Brain microvascular endothelial cell (primary cell): ENCODE results near the gene HJURP.

Experiments
- DNase-seq: peaks from one replicate; pipeline ENCODE4 v3.0.0-alpha.2; 2020
- H3K27ac ChIP-seq: fragments of 250-450 bp; sonication (Bioruptor Pico); 2 replicates; pipeline ENCODE4 v1.5.1; 2020; ENCODE audit warnings: mild to moderate bottlenecking, moderate library complexity
- H3K27me3 ChIP-seq: fragments of 250-450 bp; sonication (Bioruptor Pico); replicated peaks from 2 replicates; pipeline ENCODE4 v1.5.1; 2020; ENCODE audit warnings: mild to moderate bottlenecking
- H3K36me3 ChIP-seq: fragments of 250-450 bp; sonication (Bioruptor Pico); replicated peaks from 2 replicates; pipeline ENCODE4 v1.5.1; 2020; ENCODE audit warnings: mild to moderate bottlenecking
- H3K4me3 ChIP-seq: 2 replicates; pipeline ENCODE4 v1.5.1; 2011; ENCODE audit warnings: low read depth, mild to moderate bottlenecking, control low read depth, low read length, moderate library complexity
- in situ Hi-C: cut with HindIII; loops from 2 replicates; pipeline ENCODE4 v1.10.0; 2017; ENCODE audit warnings: low sequenced_read_pairs, low pct_ligation_motif_present
- TF ChIP-seq, protein P1 (sequence below): IDR thresholded peaks from 2 replicates; pipeline ENCODE4 v1.5.1; 2011; ENCODE audit warnings: low read depth, mild to moderate bottlenecking, moderate library complexity, low read length, control low read depth, inconsistent platforms; ENCODE audit errors: missing control alignments

The HJURP gene

DNA sequence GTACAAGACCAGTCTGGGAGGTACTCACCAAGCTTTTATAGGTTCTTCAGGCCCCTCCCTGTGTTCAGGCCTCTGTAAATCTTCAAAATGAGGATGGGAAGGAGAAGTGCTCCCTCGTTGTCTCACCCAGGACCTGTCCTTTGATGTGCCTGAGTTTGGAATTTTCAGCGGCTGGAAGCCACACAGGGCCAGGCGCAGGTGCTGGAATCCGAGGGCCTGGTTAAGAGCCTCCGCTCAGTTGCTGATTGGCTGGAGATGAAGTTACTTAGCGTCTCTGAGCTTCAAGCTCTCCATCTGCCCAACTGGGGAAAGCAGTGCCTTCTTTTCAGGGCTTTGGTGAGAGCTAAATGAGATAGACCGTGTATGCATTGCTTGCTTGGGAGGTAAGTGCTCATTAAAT, 30.0 kb downstream of the HJURP start:
- no peak for DNase-seq
- in situ Hi-C loops, result no loop called here
- H3K4me3 ChIP-seq, result no peak overlapping the region
- H3K27ac ChIP-seq, result no peak overlapping the region
- TF ChIP-seq, protein P1, sequence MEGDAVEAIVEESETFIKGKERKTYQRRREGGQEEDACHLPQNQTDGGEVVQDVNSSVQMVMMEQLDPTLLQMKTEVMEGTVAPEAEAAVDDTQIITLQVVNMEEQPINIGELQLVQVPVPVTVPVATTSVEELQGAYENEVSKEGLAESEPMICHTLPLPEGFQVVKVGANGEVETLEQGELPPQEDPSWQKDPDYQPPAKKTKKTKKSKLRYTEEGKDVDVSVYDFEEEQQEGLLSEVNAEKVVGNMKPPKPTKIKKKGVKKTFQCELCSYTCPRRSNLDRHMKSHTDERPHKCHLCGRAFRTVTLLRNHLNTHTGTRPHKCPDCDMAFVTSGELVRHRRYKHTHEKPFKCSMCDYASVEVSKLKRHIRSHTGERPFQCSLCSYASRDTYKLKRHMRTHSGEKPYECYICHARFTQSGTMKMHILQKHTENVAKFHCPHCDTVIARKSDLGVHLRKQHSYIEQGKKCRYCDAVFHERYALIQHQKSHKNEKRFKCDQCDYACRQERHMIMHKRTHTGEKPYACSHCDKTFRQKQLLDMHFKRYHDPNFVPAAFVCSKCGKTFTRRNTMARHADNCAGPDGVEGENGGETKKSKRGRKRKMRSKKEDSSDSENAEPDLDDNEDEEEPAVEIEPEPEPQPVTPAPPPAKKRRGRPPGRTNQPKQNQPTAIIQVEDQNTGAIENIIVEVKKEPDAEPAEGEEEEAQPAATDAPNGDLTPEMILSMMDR, result no peak
- no peaks in the 10 kb centered on the region for H3K27me3 ChIP-seq
- H3K36me3 ChIP-seq, result no peaks in the 10 kb centered on the region

- no peak overlapping the region for H3K4me3 ChIP-seq
- H3K36me3 ChIP-seq, result no peaks in the 10 kb centered on the region
- H3K27ac ChIP-seq, result no peak overlapping the region
- in situ Hi-C loops, result no loop called here
- DNase-seq, result no peak
- TF ChIP-seq, protein P1, result no peak
- no peaks in the 10 kb centered on the region for H3K27me3 ChIP-seq
Observed at GRCh38 chr2:233823731-233824121, 30.6 kb downstream of the HJURP start.

DNA sequence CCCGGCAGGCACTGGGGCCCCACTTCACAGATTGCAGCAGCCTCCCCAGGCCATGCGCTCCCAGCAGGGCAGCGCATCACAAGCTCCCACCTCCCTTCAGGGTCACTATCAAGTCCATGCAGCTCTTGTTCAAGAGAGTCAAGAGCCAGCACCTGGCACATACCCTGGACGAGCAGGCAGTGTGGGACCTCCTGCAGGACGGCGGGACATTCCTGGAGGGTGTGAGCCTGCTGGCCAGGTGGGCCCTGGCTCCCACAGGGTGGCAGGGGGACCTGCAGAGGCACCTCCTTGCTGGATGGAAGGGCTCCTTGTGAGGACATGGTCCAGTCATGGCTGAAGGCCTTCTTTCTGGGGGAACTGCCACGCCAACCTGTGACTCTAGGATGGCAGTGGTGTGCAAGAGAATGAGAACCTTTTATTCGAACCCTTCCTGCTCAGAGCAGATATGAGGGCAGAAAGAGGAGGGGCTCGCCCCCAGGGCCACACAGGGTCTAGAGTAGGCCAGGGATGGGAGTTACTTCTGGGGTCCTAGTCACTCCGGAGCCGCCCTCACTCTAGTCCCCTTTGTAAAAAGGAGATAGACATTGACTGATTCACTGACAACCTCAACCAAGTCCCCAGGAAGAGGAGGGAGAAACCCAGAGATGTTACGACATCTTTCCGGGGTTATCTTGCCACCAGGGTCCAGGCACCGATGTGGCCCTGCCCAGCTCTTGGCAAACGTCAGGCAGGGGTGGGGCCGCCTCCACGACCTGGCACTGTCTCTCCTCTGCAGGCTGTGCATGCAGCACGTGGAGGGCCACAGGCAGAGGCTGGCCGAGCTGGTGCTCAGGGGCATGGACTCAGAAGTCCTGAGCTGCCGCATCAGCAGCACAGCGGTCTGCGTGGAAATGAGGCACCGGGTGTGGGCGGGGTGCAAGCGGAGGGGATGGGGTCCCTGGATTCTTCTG, 31.3 kb downstream of the HJURP start:
- TF ChIP-seq, protein P1, result no peak
- no peak for DNase-seq

DNA sequence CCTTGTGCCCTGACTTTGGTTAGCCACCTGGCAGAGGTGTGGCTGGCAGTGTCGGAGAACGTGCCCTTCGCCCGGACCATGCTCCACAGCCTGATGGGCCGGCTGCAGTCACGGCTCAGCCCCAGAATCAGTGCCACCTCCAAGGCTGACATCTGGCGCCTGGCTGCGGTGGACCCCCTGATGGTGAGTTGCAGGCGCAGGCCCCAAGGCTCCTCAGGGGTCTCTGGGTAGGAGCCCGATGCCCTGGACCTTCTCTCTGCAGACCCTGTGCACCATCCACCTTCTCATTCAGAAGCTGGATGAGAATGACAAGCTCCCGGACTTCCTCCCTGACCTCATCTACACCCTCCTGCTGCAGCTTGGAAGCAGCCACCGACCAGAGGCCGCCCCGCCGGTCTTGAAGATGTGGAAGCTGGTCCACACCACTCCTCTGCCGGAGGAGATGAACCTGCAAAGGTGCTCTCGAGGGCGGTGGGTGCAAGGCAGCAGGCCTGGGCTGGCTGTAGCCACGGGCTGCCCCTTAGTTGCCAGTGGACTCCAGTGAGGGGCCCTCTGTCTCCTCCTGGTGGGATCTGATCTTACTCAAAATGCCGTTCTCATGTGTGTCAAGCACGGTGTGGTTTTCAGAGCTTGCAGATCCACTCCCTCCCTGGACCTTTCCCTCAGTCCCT, 32.1 kb downstream of the HJURP start:
- Histone ChIP-seq H3K27me3 (no peaks in the 10 kb centered on the region), H3K36me3 (no peaks in the 10 kb centered on the region), H3K27ac (no peak overlapping the region), H3K4me3 (no peak overlapping the region)
- in situ Hi-C loops, result no loop called here
- DNase-seq, result no peak
- TF ChIP-seq, protein P1, result no peak

More for the DNA sequence above, 31.3 kb downstream of the HJURP start:
- Histone ChIP-seq H3K27ac (no peak overlapping the region), H3K4me3 (no peak overlapping the region), H3K27me3 (no peaks in the 10 kb centered on the region), H3K36me3 (no peaks in the 10 kb centered on the region)
- in situ Hi-C loops, result no loop called here

DNA sequence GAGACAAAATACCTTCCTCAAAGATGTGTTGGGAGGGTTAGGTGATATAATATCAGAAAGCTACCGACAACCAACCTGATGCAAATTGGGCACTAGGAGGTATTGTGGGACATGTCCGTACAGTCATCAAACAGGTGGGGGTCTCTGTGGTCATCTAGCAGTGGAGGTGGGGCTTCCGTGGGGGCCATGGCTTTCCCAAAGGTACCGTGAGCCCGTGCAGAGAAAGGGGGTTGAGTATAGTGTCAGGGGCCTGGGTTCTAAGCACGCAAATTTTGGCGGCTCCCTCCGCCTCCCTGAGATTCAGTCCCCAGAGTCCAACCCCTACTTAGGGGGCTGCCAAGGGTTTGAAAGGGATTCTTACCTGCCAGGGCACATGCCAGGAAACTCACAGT, 32.6 kb downstream of the HJURP start:
- Histone ChIP-seq H3K27ac (no peak overlapping the region), H3K27me3 (no peaks in the 10 kb centered on the region), H3K4me3 (no peak overlapping the region), H3K36me3 (no peaks in the 10 kb centered on the region)
- in situ Hi-C loops, result no loop called here
- TF ChIP-seq, protein P1, result no peak
- no peak for DNase-seq
